BLaER1 treated with 17β-estradiol and CSF1 and Interleukin-3, amounts not matched to agents 10 nM and 100 nM (cell line): Measurements from ENCODE around the gene GPC6.

ENCODE experiments used
- H3K27ac ChIP-seq, 11 experiments: shearing (Covaris generic); formaldehyde crosslinking; 2 replicates each; pipeline ENCODE4 v1.8.1; 2022
- H3K27me3 ChIP-seq, 11 experiments: shearing (Covaris generic); formaldehyde crosslinking; 2 replicates each; pipeline ENCODE4 v1.8.1; 2022
- H3K36me3 ChIP-seq, 11 experiments: shearing (Covaris generic); formaldehyde crosslinking; 2 replicates each; pipeline ENCODE4 v1.8.1; 2022
- H3K4me1 ChIP-seq, 10 experiments: shearing (Covaris generic); formaldehyde crosslinking; 2 replicates each; pipeline ENCODE4 v1.8.1; 2022
- H3K4me2 ChIP-seq, 11 experiments: shearing (Covaris generic); formaldehyde crosslinking; 2 replicates each; pipeline ENCODE4 v1.8.1; 2022
- H3K4me3 ChIP-seq, 10 experiments: shearing (Covaris generic); formaldehyde crosslinking; 2 replicates each; pipeline ENCODE4 v1.8.1; 2022
- H3K9ac ChIP-seq, 11 experiments: shearing (Covaris generic); formaldehyde crosslinking; 2 replicates each; pipeline ENCODE4 v1.8.1; 2022
- H3K9me3 ChIP-seq, 11 experiments: shearing (Covaris generic); formaldehyde crosslinking; replicated peaks in 1 of 11; 2 replicates each; pipeline ENCODE4 v1.8.1; 2022
- H4K20me1 ChIP-seq, 11 experiments: shearing (Covaris generic); formaldehyde crosslinking; 2 replicates each; pipeline ENCODE4 v1.8.1; 2022
- Cebpa-rat ChIP-seq, 11 experiments: shearing (Covaris generic); IDR thresholded peaks; 2 replicates each; pipeline ENCODE4 v1.8.1; 2022

The GPC6 gene

DNA sequence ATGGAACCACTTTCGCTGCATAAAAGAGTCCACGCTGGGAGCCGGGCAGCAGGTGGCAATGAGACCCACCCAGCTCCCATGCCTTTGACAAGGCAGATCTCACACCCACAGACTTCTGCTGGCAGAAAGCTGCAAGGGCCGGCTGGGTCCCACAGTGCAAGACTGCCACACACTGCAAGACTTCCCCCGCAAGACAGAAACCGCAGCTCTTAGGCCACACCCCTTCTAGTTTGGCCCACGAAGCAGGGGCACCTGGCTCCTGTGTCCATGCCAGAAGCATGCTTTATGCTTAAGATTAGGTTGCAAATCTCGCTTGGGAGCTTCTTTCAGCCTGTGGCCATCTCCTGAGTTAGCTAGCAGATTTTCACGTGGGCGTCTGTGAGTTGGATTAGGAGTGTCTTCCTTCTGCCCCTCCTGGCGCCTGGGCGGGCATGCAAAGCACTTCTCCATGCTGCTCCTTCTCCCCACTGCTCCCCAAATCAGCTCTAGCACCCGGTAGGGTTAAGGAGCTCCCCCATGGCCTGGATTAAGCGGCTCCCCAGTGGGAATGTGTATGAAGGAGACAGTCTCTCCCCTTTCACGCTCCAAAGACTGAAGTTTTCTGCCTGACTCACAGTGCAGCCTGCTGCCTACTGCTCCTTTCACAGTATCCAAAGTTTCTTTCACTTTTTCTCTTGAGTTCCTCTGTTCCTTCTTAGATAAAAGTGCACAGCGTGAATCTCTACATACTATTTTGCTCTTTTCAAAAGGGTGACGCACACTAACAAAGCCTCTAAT lies 17.7 kb downstream of the GPC6 start:
- no peaks in the 10 kb centered on the region for H3K36me3 ChIP-seq
- H3K27me3 ChIP-seq = no peaks in the 10 kb centered on the region
- peak overlapping the region in 9 of 11 experiments; percentile 19 to 62 (median 57); a peak in 11 of 22 replicates for H3K9ac ChIP-seq
- TF ChIP-seq Cebpa-rat (IDR thresholded peaks at IDR 0.05) = no peak
- H3K4me3 ChIP-seq = peak overlapping the region; percentile 27 to 60 (median 46); a peak in 17 of 20 replicates
- H3K9me3 ChIP-seq = peaks cover 0 to 19% (median 5%) of the 10 kb centered on the region in 11 experiments; a peak in 9 of 22 replicates
- peaks cover 4 to 21% (median 8%) of the 10 kb centered on the region in 10 experiments; a peak in 13 of 20 replicates for H3K4me1 ChIP-seq
- H3K4me2 ChIP-seq = peak overlapping the region; percentile 41 to 88 (median 68)
- H3K27ac ChIP-seq = peak overlapping the region in 8 of 11 experiments; percentile 4 to 56 (median 48); a peak in 13 of 22 replicates
- no peaks in the 10 kb centered on the region for H4K20me1 ChIP-seq

GRCh38 chr13:93244918-93245280 lies 18.3 kb downstream of the GPC6 start:
- peak overlapping the region in 5 of 11 experiments; percentile 11 to 56 (median 49); a peak in 6 of 22 replicates for H3K27ac ChIP-seq

GRCh38 chr13:93246069-93246468 lies 19.5 kb downstream of the GPC6 start:
- H3K9ac ChIP-seq = no peak overlapping the region

More at GRCh38 chr13:93244918-93245280, 18.3 kb downstream of the GPC6 start:
- TF ChIP-seq Cebpa-rat (IDR thresholded peaks at IDR 0.05) = no peak
- H3K4me3 ChIP-seq = peak overlapping the region in 3 of 10 experiments; percentile 47 to 57 (median 49); a peak in 4 of 20 replicates
- H3K4me2 ChIP-seq = peak overlapping the region; percentile 41 to 88 (median 68); a peak in 16 of 22 replicates
- no peaks in the 10 kb centered on the region for H3K36me3 ChIP-seq
- peaks cover 4 to 27% (median 8%) of the 10 kb centered on the region in 10 experiments; a peak in 13 of 20 replicates for H3K4me1 ChIP-seq
- H4K20me1 ChIP-seq = no peaks in the 10 kb centered on the region
- H3K27me3 ChIP-seq = no peaks in the 10 kb centered on the region
- H3K9me3 ChIP-seq = peaks cover 0 to 13% (median 2%) of the 10 kb centered on the region in 11 experiments; a peak in 5 of 22 replicates
- peak overlapping the region in 4 of 11 experiments; percentile 37 to 62 (median 56); a peak in 5 of 22 replicates for H3K9ac ChIP-seq

DNA sequence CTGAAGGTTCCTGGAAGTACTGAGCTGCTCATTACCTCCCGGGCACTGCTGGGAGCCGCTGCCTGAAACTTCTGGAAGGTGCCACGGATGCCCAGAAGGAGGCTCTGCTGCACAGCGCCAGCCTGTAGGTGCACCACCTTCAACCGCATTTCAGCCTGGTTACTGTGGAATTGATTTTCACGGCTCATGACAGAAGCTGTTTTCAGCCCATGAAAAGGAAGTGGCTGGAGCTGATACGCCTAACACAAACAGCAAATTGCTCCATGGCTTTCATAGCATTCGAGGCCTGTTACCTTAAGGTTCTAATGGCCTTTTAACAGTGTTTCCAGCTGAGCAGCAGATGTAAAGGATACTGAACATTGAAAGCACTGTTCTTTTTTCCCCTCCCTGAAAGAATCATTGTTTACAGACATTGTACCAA lies 22.0 kb downstream of the GPC6 start:
- Histone ChIP-seq H3K9me3 (peaks cover 0 to 10% (median 0%) of the 10 kb centered on the region in 11 experiments; a peak in 5 of 22 replicates), H4K20me1 (no peaks in the 10 kb centered on the region), H3K27me3 (no peaks in the 10 kb centered on the region), H3K27ac (no peak overlapping the region), H3K36me3 (no peaks in the 10 kb centered on the region), H3K4me2 (no peak overlapping the region), H3K9ac (no peak overlapping the region), H3K4me1 (peaks cover 4 to 28% (median 8%) of the 10 kb centered on the region in 10 experiments; a peak in 13 of 20 replicates), H3K4me3 (no peak overlapping the region)
- no peak for TF ChIP-seq Cebpa-rat (IDR thresholded peaks at IDR 0.05)

More at GRCh38 chr13:93246069-93246468, 19.5 kb downstream of the GPC6 start:
- no peak overlapping the region for H3K27ac ChIP-seq
- H3K4me1 ChIP-seq = peaks cover 4 to 29% (median 8%) of the 10 kb centered on the region in 10 experiments; a peak in 13 of 20 replicates
- no peaks in the 10 kb centered on the region for H3K27me3 ChIP-seq
- H3K9me3 ChIP-seq = peaks cover 0 to 10% (median 0%) of the 10 kb centered on the region in 11 experiments; a peak in 6 of 22 replicates
- H4K20me1 ChIP-seq = no peaks in the 10 kb centered on the region
- no peaks in the 10 kb centered on the region for H3K36me3 ChIP-seq
- H3K4me2 ChIP-seq = no peak overlapping the region
- no peak for TF ChIP-seq Cebpa-rat (IDR thresholded peaks at IDR 0.05)
- no peak overlapping the region for H3K4me3 ChIP-seq

GRCh38 chr13:93249364-93250306 lies 23.0 kb downstream of the GPC6 start:
- Histone ChIP-seq H3K9me3 (peaks cover 0 to 10% (median 0%) of the 10 kb centered on the region in 11 experiments; a peak in 5 of 22 replicates), H3K27me3 (no peaks in the 10 kb centered on the region), H3K4me3 (no peak overlapping the region), H3K36me3 (no peaks in the 10 kb centered on the region), H4K20me1 (no peaks in the 10 kb centered on the region), H3K4me1 (peaks cover 0 to 22% (median 0%) of the 10 kb centered on the region in 10 experiments; a peak in 6 of 20 replicates), H3K9ac (no peak overlapping the region), H3K4me2 (peak overlapping the region in 1 of 11 experiments; percentile 3; a peak in 1 of 22 replicates), H3K27ac (no peak overlapping the region)
- no peak for TF ChIP-seq Cebpa-rat (IDR thresholded peaks at IDR 0.05)

GRCh38 chr13:93254775-93255174 lies 28.2 kb downstream of the GPC6 start:
- TF ChIP-seq Cebpa-rat (IDR thresholded peaks at IDR 0.05) = no peak
- H3K9ac ChIP-seq = no peak overlapping the region
- H3K4me2 ChIP-seq = no peak overlapping the region

GRCh38 chr13:93256998-93257397 lies 30.4 kb downstream of the GPC6 start:
- no peak overlapping the region for H3K27ac ChIP-seq
- no peak for TF ChIP-seq Cebpa-rat (IDR thresholded peaks at IDR 0.05)
- no peaks in the 10 kb centered on the region for H3K4me1 ChIP-seq
- no peaks in the 10 kb centered on the region for H4K20me1 ChIP-seq
- no peak overlapping the region for H3K4me3 ChIP-seq
- H3K36me3 ChIP-seq = no peaks in the 10 kb centered on the region
- H3K27me3 ChIP-seq = no peaks in the 10 kb centered on the region
- no peaks in the 10 kb centered on the region for H3K9me3 ChIP-seq
- H3K9ac ChIP-seq = no peak overlapping the region
- H3K4me2 ChIP-seq = no peak overlapping the region

More at GRCh38 chr13:93254775-93255174, 28.2 kb downstream of the GPC6 start:
- Histone ChIP-seq H3K9me3 (peaks cover 0 to 10% (median 0%) of the 10 kb centered on the region in 11 experiments; a peak in 5 of 22 replicates), H4K20me1 (no peaks in the 10 kb centered on the region), H3K27me3 (no peaks in the 10 kb centered on the region), H3K36me3 (no peaks in the 10 kb centered on the region), H3K27ac (no peak overlapping the region), H3K4me1 (peaks cover 0 to 3% (median 0%) of the 10 kb centered on the region in 10 experiments; a peak in 1 of 20 replicates), H3K4me3 (no peak overlapping the region)

DNA sequence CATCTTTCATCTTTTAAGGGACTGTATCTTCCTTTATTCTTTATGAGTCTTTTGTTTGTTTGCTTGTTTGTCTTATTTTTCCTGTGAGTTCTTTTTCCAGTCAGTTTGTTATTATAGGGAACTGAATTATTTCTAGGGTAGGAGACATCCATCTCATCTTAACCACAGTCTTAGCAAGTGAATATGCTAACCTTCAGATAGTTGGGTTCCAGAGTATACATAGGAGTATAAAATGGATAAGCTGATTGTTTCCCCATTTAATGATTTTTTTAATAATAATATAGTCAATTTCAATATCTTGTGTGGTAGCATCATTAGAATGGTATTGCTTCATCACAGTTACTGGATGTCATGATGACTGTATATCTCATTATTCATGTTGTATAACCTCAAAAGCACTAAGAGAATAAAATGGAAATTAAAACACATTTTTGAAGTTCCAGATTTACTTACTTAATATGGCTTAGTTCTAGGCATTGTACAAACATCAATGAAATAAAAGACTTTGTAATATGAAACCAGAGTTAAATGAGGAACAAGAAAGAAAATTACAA lies 33.0 kb downstream of the GPC6 start:
- no peaks in the 10 kb centered on the region for H4K20me1 ChIP-seq
- no peaks in the 10 kb centered on the region for H3K36me3 ChIP-seq
- no peak for TF ChIP-seq Cebpa-rat (IDR thresholded peaks at IDR 0.05)

More for the DNA sequence above, 33.0 kb downstream of the GPC6 start:
- Histone ChIP-seq H3K4me2 (no peak overlapping the region), H3K27me3 (no peaks in the 10 kb centered on the region), H3K4me3 (no peak overlapping the region), H3K9me3 (no peaks in the 10 kb centered on the region), H3K27ac (no peak overlapping the region), H3K4me1 (no peaks in the 10 kb centered on the region), H3K9ac (no peak overlapping the region)
